ENCODE results near the gene EMSY.
A peak's percentile ranks its signal among the peaks of the same experiment; 100 is the strongest.

GRCh38 chr11:76579056-76579751 is 134.4 kb downstream of the EMSY start:
- TF ChIP-seq PHB (CRISPR knock-in tag; IDR thresholded peaks at IDR 0.05) (no peak), CTCF (IDR thresholded peaks at IDR 0.05 in 2 of 3, conservative IDR thresholded peaks at IDR 0.05 in 1 of 3; ENCODE audit: insufficient read depth in 2 of 3, low read depth in 1 of 3, low read length in 3 of 3) (peak; percentile 33 to 57 (median 34); a peak in 5 of 6 replicates), ZNF3 (CRISPR knock-in tag; IDR thresholded peaks at IDR 0.05) (no peak), EWSR1 (IDR thresholded peaks at IDR 0.05; ENCODE audit: borderline replicate concordance, low read depth, partially characterized antibody) (no peak), NFRKB (IDR thresholded peaks at IDR 0.05; ENCODE audit: low read depth) (no peak), FOXA1 (IDR thresholded peaks at IDR 0.05; ENCODE audit: borderline replicate concordance) (no peak), POLR2A (conservative IDR thresholded peaks at IDR 0.05) (no peak), RBM22 (IDR thresholded peaks at IDR 0.05; ENCODE audit: low read depth, low read length, poor library complexity, severe bottlenecking) (no peak)

Data from K562 (cell line).